Gastrocnemius medialis (tissue), 4 donors: ENCODE measurements around the gene GAGE10. TPM values are rescaled to one million over a fixed set of nuclear protein-coding genes. Genes with fewer than 3 reads are reported as not detected.

Source experiments
- ATAC-seq, 2 donors: fragments of 150-250 bp; one replicate each; pipeline ENCODE4 v1.9.1; 2016
- DNase-seq, 2 donors: peaks; one replicate each; pipeline ENCODE4 v3.0.0-alpha.2; 2019
- H3K27ac ChIP-seq, 4 donors: fragments of 200-600 bp; sonication (generic); 1 replicate in 1 of 4; 2 replicates in 3 of 4; pipeline ENCODE4 v1.5.1; 2016 to 2018; ENCODE audit warnings: mild to moderate bottlenecking in 2 of 4, moderate library complexity in 1 of 4
- H3K27me3 ChIP-seq, 3 donors: fragments of 200-600 bp; sonication (generic) in 2 of 3; 1 replicate in 1 of 3; 2 replicates in 2 of 3; pipeline versions ENCODE4 v1.5.1 to v1.6.0; 2016 to 2019; ENCODE audit warnings: mild to moderate bottlenecking in 1 of 3, moderate library complexity in 1 of 3
- H3K36me3 ChIP-seq, 2 donors: fragments of 200-600 bp; sonication (generic) in 1 of 2; one replicate each; pipeline ENCODE4 v1.5.1; 2017 to 2018
- H3K4me1 ChIP-seq, 2 donors: fragments of 200-600 bp; sonication (generic) in 1 of 2; one replicate each; pipeline ENCODE4 v1.5.1; 2016 to 2017; ENCODE audit warnings: mild to moderate bottlenecking in 2 of 2
- H3K4me3 ChIP-seq, 4 donors: fragments of 200-600 bp; sonication (generic) in 3 of 4; 1 replicate in 1 of 4; 2 replicates in 3 of 4; pipeline ENCODE4 v1.5.1; 2016 to 2019; ENCODE audit warnings: mild to moderate bottlenecking in 2 of 4
- H3K9me3 ChIP-seq, 3 donors: fragments of 200-600 bp; sonication (generic) in 2 of 3; 1 replicate in 1 of 3; 2 replicates in 2 of 3; pipeline ENCODE4 v1.5.1; 2016 to 2019
- POLR2A ChIP-seq, 2 donors: fragments of 450-650 bp; IDR thresholded peaks; one replicate each; pipeline ENCODE4 v1.6.1; 2017; ENCODE audit warnings: antibody characterized with exemption in 2 of 2, mild to moderate bottlenecking in 2 of 2, moderate library complexity in 2 of 2
- in situ Hi-C, 4 donors: fragments of 200-750 bp; cut with MboI; loops; one replicate each; pipeline versions ENCODE4 v1.15.0 to v1.8.0; 2017; ENCODE audit warnings: low sequenced_read_pairs in 4 of 4
- intact Hi-C: fragments of 100-400 bp; cut with DNase I; formaldehyde crosslinking; loops from one replicate; pipeline ENCODE4 v1.15.1; 2023; ENCODE audit warnings: low total_unique reads
- total RNA-seq, 4 donors: library from RNA; depleted of rRNA; stranded (reverse); fragments of >200 nt; gene quantifications; one replicate each; pipeline versions ENCODE4 v1.1.0 to v1.2.3, GENCODE V29; 2016
- TF ChIP-seq, protein P1 (sequence below), 5 experiments: fragments of 450-650 bp in 3 of 5; fragments of 200-600 bp in 2 of 5; sonication (generic) in 2 of 5; IDR thresholded peaks in 4 of 5; conservative IDR thresholded peaks in 1 of 5; 1 replicate in 4 of 5; 2 replicates in 1 of 5; pipeline ENCODE4 v1.5.1; 2016 to 2019; ENCODE audit warnings: antibody characterized with exemption in 5 of 5, mild to moderate bottlenecking in 3 of 5, moderate library complexity in 3 of 5

The GAGE10 gene
- total RNA-seq, 4 donors from 2014 or later = not detected

- no peak for ATAC-seq
- Histone ChIP-seq H3K9me3 (no peaks in the 10 kb centered on the region), H3K36me3 (no peaks in the 10 kb centered on the region), H3K4me3 (no peak overlapping the region), H3K27ac (no peak overlapping the region), H3K4me1 (peaks cover 9 to 15% of the 10 kb centered on the region in 2 donors), H3K27me3 (no peaks in the 10 kb centered on the region)
- DNase-seq = no peak
- TF ChIP-seq, protein P1, sequence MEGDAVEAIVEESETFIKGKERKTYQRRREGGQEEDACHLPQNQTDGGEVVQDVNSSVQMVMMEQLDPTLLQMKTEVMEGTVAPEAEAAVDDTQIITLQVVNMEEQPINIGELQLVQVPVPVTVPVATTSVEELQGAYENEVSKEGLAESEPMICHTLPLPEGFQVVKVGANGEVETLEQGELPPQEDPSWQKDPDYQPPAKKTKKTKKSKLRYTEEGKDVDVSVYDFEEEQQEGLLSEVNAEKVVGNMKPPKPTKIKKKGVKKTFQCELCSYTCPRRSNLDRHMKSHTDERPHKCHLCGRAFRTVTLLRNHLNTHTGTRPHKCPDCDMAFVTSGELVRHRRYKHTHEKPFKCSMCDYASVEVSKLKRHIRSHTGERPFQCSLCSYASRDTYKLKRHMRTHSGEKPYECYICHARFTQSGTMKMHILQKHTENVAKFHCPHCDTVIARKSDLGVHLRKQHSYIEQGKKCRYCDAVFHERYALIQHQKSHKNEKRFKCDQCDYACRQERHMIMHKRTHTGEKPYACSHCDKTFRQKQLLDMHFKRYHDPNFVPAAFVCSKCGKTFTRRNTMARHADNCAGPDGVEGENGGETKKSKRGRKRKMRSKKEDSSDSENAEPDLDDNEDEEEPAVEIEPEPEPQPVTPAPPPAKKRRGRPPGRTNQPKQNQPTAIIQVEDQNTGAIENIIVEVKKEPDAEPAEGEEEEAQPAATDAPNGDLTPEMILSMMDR (IDR thresholded peaks at IDR 0.05 in 4 of 5, conservative IDR thresholded peaks at IDR 0.05 in 1 of 5) = no peak
- TF ChIP-seq POLR2A (IDR thresholded peaks at IDR 0.05) = no peak
- in situ Hi-C loops (no loop called here), intact Hi-C loops (loop anchor here (5.0 kb wide), 1 partner anchor 471 kb away; the partner anchor contains the start of gene HDAC6)
Observed at GRCh38 chrX:49273181-49273727, 30.2 kb upstream of the GAGE10 start.

GRCh38 chrX:49276207-49276606, 27.2 kb upstream of the GAGE10 start:
- Histone ChIP-seq H3K27me3 (no peaks in the 10 kb centered on the region), H3K4me1 (peaks cover 9 to 13% of the 10 kb centered on the region in 2 donors), H3K27ac (peak overlapping the region in 1 of 4 donors; percentile 52), H3K36me3 (no peaks in the 10 kb centered on the region), H3K9me3 (no peaks in the 10 kb centered on the region), H3K4me3 (no peak overlapping the region)
- no peak for ATAC-seq
- intact Hi-C loops = no loop called here
- no peak for TF ChIP-seq POLR2A (IDR thresholded peaks at IDR 0.05)
- TF ChIP-seq, protein P1 (IDR thresholded peaks at IDR 0.05 in 4 of 5, conservative IDR thresholded peaks at IDR 0.05 in 1 of 5) = no peak
- in situ Hi-C loops = no loop called here
- no peak for DNase-seq

DNA sequence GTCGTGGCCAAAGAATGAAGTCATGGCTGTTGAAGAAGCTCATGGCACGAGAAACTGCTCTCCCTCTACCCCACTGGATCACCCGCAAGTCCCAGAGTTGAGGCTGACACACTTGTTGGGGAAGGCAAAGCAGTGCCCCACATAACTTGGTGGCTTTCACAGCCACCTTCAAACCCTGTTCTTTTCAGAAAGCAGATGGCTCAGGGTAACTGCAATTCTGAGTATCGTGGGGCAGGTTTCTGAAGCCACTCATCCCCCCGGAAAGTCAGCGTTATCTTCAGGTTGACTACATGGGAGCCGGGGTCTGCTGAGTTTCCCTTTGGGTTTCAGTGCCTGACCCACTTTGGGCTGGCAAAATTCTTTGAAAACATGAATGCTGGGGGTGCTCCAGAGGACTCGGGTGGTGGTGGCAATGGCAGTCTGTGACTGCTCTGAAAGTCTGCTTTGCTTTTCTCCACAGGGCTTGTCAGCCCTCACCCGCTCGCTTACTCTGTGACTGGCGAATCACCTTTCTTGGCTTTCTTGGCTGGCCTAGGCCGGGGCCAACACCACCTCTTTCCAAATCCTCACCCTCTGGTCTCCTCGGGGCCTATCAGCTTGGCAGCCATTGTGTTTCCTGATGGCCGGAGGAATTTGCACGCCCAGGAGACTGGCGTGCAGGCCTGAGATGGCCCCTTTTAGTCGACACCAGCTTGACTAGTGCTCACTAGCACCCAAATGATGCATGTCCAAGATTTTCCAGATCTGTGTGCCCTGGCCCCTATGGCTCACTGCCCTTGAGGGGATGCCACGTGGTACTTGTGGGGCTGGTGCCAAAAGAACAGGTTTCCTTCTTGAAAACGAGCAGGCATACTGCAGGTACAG, 26.5 kb upstream of the GAGE10 start:
- H3K4me1 ChIP-seq = peaks cover 9% of the 10 kb centered on the region in 2 donors
- no peaks in the 10 kb centered on the region for H3K27me3 ChIP-seq
- H3K9me3 ChIP-seq = no peaks in the 10 kb centered on the region
- DNase-seq (peak in 1 of 2 donors; percentile 21), ATAC-seq (peak in 1 of 2 donors; percentile 74)
- intact Hi-C loops = no loop called here
- no peak overlapping the region for H3K4me3 ChIP-seq
- TF ChIP-seq, protein P1 (IDR thresholded peaks at IDR 0.05 in 4 of 5, conservative IDR thresholded peaks at IDR 0.05 in 1 of 5) = no peak
- no peak for TF ChIP-seq POLR2A (IDR thresholded peaks at IDR 0.05)
- H3K36me3 ChIP-seq = no peaks in the 10 kb centered on the region
- in situ Hi-C loops = no loop called here
- H3K27ac ChIP-seq = peak overlapping the region in 2 of 4 donors; percentile 44 to 52

DNA sequence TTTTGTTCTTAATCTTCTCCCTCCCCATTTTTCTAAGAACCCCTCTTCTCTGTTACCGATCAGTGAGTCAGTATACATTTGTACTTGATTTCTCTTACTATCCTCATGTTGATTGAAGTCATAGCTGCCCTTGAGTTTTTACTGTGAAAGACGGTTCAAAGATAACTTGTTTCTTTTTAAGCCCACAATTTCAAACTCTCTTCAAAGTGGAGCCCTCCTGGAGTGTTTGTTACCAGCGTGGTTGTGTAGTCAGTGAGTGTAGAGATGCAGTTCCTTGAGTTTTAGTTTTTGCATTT, 26.0 kb upstream of the GAGE10 start:
- in situ Hi-C loops = no loop called here
- Histone ChIP-seq H3K4me1 (peaks cover 5 to 6% of the 10 kb centered on the region in 2 donors), H3K4me3 (no peak overlapping the region), H3K9me3 (no peaks in the 10 kb centered on the region), H3K36me3 (no peaks in the 10 kb centered on the region), H3K27me3 (no peaks in the 10 kb centered on the region), H3K27ac (peak overlapping the region in 1 of 4 donors; percentile 52)
- no peak for TF ChIP-seq POLR2A (IDR thresholded peaks at IDR 0.05)
- TF ChIP-seq, protein P1 (IDR thresholded peaks at IDR 0.05 in 4 of 5, conservative IDR thresholded peaks at IDR 0.05 in 1 of 5) = no peak
- intact Hi-C loops = no loop called here
- no peak for ATAC-seq
- no peak for DNase-seq
